ENCODE measurements around the gene RGS3.

The RGS3 gene

DNA sequence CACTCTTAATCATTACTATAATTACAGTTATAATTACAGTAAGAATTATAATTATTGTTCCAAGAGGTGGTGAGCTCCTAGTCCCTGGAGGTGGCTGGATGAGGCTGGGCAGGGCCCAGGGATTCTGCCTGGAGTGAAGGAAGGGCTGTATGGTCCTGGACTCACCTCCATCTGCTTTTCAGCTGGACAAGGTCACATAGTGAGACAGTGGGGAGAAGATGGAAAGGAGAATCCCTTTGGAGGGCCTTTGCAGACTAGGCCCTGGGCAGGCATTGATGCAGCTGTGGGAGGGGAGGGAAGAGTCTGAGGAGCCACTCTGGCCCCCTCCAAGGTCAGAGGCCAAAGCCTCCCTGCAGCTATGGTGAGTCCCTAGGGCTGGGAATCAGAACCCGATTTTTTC, 125.4 kb downstream of the RGS3 start:
- Mint-ChIP-seq H3K4me1 (peaks cover 23% of the 10 kb centered on the region), H3K36me3 (ENCODE audit: low read depth) (peaks cover 5% of the 10 kb centered on the region), H3K4me3 (no peak overlapping the region), H3K9me3 (no peaks in the 10 kb centered on the region), H3K27me3 (ENCODE audit: low read depth) (peaks cover 4% of the 10 kb centered on the region), H3K27ac (peak overlapping the region in 1 of 3 experiments; percentile 10)
- no peak for TF ChIP-seq CTCF (IDR thresholded peaks at IDR 0.05; ENCODE audit: unreplicated experiment in 3 of 3)

DNA sequence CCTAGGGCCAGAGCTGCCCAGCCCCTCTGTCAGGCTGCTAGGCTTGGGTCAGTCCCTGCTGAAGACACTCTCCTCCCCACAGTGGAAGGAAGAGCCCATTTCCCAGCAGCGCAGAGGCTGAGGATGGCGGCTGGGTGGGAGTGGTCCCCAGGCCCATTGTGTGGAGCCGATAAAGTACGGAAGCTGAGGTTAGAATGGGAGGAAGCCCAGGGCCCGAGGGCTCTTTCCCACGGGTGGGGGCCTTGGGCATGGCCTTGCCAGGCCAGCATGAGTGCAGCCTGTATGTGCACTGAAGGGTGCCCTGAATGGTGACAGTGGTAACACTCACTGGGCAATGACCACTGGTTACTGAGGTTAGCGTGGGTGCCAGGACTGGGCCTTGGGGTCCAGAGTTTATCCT, 125.9 kb downstream of the RGS3 start:
- Mint-ChIP-seq H3K27me3 (ENCODE audit: low read depth) (peaks cover 4% of the 10 kb centered on the region), H3K4me1 (peaks cover 26% of the 10 kb centered on the region), H3K4me3 (no peak overlapping the region), H3K9me3 (no peaks in the 10 kb centered on the region), H3K27ac (peak overlapping the region in 1 of 3 experiments; percentile 54), H3K36me3 (ENCODE audit: low read depth) (peaks cover 5% of the 10 kb centered on the region)
- no peak for TF ChIP-seq CTCF (IDR thresholded peaks at IDR 0.05; ENCODE audit: unreplicated experiment in 3 of 3)

DNA sequence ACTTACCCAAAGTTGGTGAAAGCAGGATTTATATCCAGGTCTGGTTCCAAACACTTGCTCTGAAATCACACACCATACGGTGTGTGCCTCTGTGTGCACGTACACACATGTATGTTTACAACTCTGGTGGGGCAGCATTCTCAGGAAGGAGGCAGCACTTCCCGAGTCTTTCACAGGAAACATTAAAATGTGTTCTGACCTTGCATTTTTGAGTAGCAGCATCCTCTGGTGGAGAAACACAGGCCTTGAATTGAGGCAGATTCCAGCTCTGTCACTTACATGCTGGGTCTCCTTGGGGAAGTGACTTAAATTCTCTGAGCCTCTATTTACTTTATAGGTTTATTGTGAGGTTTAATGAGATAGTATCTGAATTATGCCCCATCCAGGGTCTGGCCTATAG, 126.4 kb downstream of the RGS3 start:
- no peaks in the 10 kb centered on the region for H3K9me3 Mint-ChIP-seq
- H3K4me3 Mint-ChIP-seq, result no peak overlapping the region
- peaks cover 26% of the 10 kb centered on the region for H3K4me1 Mint-ChIP-seq
- peaks cover 4% of the 10 kb centered on the region for H3K27me3 Mint-ChIP-seq (ENCODE audit: low read depth)
- peaks cover 5% of the 10 kb centered on the region for H3K36me3 Mint-ChIP-seq (ENCODE audit: low read depth)
- peak; percentile 53 to 62 (median 55) for TF ChIP-seq CTCF (IDR thresholded peaks at IDR 0.05; ENCODE audit: unreplicated experiment in 3 of 3)
- peak overlapping the region in 2 of 3 experiments; percentile 54 to 71 for H3K27ac Mint-ChIP-seq

DNA sequence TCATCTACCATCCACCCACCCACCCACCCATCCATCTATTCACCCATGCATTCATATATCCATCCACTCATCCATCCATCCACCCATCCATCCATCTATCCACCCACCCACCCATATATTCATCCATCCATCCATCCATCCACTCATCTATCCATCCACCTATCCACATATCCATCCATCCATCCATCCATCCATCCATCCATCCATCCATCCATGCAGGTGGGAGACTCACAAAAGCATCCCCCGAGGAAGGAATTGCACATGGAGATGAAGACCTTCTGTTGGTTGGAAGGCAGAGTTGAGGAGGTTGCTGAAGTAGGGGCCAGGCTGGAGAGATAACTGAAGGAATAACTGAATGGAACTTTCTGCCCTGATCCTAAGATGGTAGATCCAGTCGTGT, 126.9 kb downstream of the RGS3 start:
- no peak for TF ChIP-seq CTCF (IDR thresholded peaks at IDR 0.05; ENCODE audit: unreplicated experiment in 3 of 3)
- Mint-ChIP-seq H3K4me1 (peaks cover 31% of the 10 kb centered on the region), H3K36me3 (ENCODE audit: low read depth) (peaks cover 6% of the 10 kb centered on the region), H3K27me3 (ENCODE audit: low read depth) (peaks cover 4% of the 10 kb centered on the region), H3K27ac (no peak overlapping the region), H3K4me3 (no peak overlapping the region), H3K9me3 (no peaks in the 10 kb centered on the region)

DNA sequence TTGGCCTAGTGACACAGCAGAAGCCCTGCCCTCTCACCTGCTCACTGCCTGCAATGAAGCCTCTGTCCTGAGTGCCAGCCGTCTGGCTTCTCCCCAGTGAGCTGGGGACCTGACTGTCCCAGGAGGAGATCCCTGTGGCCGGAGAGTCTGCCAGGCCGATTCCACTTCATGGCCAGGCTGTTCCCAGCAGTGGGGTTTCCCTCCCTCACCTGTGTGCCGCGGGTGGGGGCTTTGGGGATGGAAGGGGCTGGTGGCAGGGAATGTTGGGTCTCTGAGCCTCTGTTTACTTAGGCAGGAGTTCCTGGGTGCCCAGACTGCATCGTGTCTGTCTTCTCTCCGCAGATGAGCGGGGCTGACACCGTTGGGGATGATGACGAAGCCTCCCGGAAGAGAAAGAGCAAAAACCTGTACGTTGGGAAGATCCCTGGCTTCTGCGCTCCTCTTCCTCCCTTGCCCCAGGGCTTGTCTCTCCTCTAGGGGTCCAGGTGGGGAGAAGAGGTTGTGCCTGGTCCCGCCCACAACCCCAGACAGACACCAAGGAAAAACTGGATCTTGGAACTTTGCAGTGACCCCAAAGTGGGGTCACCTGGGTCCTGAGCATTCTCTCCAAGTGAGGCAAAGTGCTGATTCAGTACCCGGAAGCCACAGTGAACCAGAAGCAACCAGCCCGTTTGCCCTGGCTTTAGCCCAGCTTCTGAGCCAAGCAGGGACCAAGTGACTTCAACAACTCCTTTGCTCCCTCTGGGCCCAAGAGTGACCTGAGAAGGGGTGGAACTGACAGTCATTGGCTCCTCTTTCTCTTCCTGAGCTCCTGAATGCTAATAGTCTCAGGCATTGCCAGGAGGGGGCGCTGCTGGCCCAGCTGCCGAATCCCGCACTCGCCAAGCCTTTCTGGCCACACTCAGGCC, 127.7 kb downstream of the RGS3 start:
- peak overlapping the region; percentile 72 to 83 (median 78) for H3K27ac Mint-ChIP-seq
- peak; percentile 92 to 94 (median 93) for TF ChIP-seq CTCF (IDR thresholded peaks at IDR 0.05; ENCODE audit: unreplicated experiment in 3 of 3)
- H3K36me3 Mint-ChIP-seq (ENCODE audit: low read depth), result peaks cover 10% of the 10 kb centered on the region
- H3K4me1 Mint-ChIP-seq, result peaks cover 39% of the 10 kb centered on the region
- peaks cover 4% of the 10 kb centered on the region for H3K27me3 Mint-ChIP-seq (ENCODE audit: low read depth)
- peak overlapping the region; percentile 46 to 72 (median 49) for H3K4me3 Mint-ChIP-seq
- H3K9me3 Mint-ChIP-seq, result no peaks in the 10 kb centered on the region
